ENCODE data around the gene TMED7. TPM values are rescaled to one million over a fixed set of nuclear protein-coding genes. Genes with fewer than 3 reads are reported as not detected.

Gene TMED7
- total RNA-seq, 1 donor from 2014 or later, result 77.2 TPM

GRCh38 chr5:115639377-115639776, 13.5 kb upstream of the TMED7 start:
- DNase-seq (ENCODE audit: extremely low spot score, unreplicated experiment), result no peak
- Mint-ChIP-seq H3K27ac (no peak overlapping the region), H3K36me3 (no peaks in the 10 kb centered on the region), H3K27me3 (no peaks in the 10 kb centered on the region), H3K4me1 (ENCODE audit: unreplicated experiment) (peaks cover 3% of the 10 kb centered on the region), H3K9me3 (no peaks in the 10 kb centered on the region), H3K4me3 (no peak overlapping the region)
- no peak for TF ChIP-seq CTCF (conservative IDR thresholded peaks at IDR 0.05)

GRCh38 chr5:115637507-115637906, 11.7 kb upstream of the TMED7 start:
- Mint-ChIP-seq H3K4me3 (no peak overlapping the region), H3K27ac (no peak overlapping the region), H3K36me3 (no peaks in the 10 kb centered on the region), H3K9me3 (no peaks in the 10 kb centered on the region), H3K4me1 (ENCODE audit: unreplicated experiment) (peaks cover 5% of the 10 kb centered on the region), H3K27me3 (no peaks in the 10 kb centered on the region)
- TF ChIP-seq CTCF (conservative IDR thresholded peaks at IDR 0.05), result no peak
- no peak for DNase-seq (ENCODE audit: extremely low spot score, unreplicated experiment)

GRCh38 chr5:115636008-115636407, 10.2 kb upstream of the TMED7 start:
- TF ChIP-seq CTCF (conservative IDR thresholded peaks at IDR 0.05), result no peak
- peaks cover 5% of the 10 kb centered on the region for H3K4me1 Mint-ChIP-seq (ENCODE audit: unreplicated experiment)
- H3K27me3 Mint-ChIP-seq, result no peaks in the 10 kb centered on the region
- no peaks in the 10 kb centered on the region for H3K36me3 Mint-ChIP-seq
- no peak overlapping the region for H3K4me3 Mint-ChIP-seq
- no peak for DNase-seq (ENCODE audit: extremely low spot score, unreplicated experiment)
- no peaks in the 10 kb centered on the region for H3K9me3 Mint-ChIP-seq
- no peak overlapping the region for H3K27ac Mint-ChIP-seq

- no peaks in the 10 kb centered on the region for H3K9me3 Mint-ChIP-seq
- H3K4me3 Mint-ChIP-seq, result peak overlapping the region; percentile 74
- peak; percentile 81 for DNase-seq (ENCODE audit: extremely low spot score, unreplicated experiment)
- no peaks in the 10 kb centered on the region for H3K36me3 Mint-ChIP-seq
- no peaks in the 10 kb centered on the region for H3K27me3 Mint-ChIP-seq
- TF ChIP-seq CTCF (conservative IDR thresholded peaks at IDR 0.05), result peak; percentile 98
- H3K4me1 Mint-ChIP-seq (ENCODE audit: unreplicated experiment), result peaks cover 5% of the 10 kb centered on the region
- H3K27ac Mint-ChIP-seq, result peak overlapping the region; percentile 79
Measured at GRCh38 chr5:115634343-115635132, 8.7 kb upstream of the TMED7 start.

GRCh38 chr5:115629903-115630302, 4.1 kb upstream of the TMED7 start:
- Mint-ChIP-seq H3K9me3 (no peaks in the 10 kb centered on the region), H3K36me3 (no peaks in the 10 kb centered on the region), H3K4me1 (ENCODE audit: unreplicated experiment) (peaks cover 9% of the 10 kb centered on the region), H3K27me3 (no peaks in the 10 kb centered on the region), H3K27ac (no peak overlapping the region), H3K4me3 (no peak overlapping the region)
- DNase-seq (ENCODE audit: extremely low spot score, unreplicated experiment), result no peak
- no peak for TF ChIP-seq CTCF (conservative IDR thresholded peaks at IDR 0.05)
